MM.1S (cell line): ENCODE results near the gene USB1.

ENCODE experiments used
- DNase-seq: peaks from one replicate; pipeline ENCODE4 v3.0.0-alpha.2; 2015
- H2AFZ ChIP-seq: fragments of 300-600 bp; sonication (generic); 2 replicates; pipeline ENCODE4 v1.6.0; 2016; ENCODE audit warnings: antibody characterized with exemption, low read length
- H3F3A ChIP-seq: fragments of 300-600 bp; sonication (generic); 2 replicates; pipeline ENCODE4 v1.6.1; 2016; ENCODE audit warnings: mild to moderate bottlenecking, antibody characterized with exemption, low read length, moderate library complexity, mixed read lengths; ENCODE audit not compliant: insufficient read depth
- H3K27ac ChIP-seq: fragments of 300-600 bp; sonication (generic); 2 replicates; pipeline ENCODE4 v1.5.1; 2016; ENCODE audit warnings: mild to moderate bottlenecking, low read length
- H3K27me3 ChIP-seq: fragments of 300-600 bp; sonication (generic); replicated peaks from 2 replicates; pipeline ENCODE4 v1.6.0; 2016; ENCODE audit warnings: low read length; ENCODE audit not compliant: insufficient read depth
- H3K36me3 ChIP-seq: fragments of 300-600 bp; sonication (generic); replicated peaks from 2 replicates; pipeline ENCODE4 v1.6.1; 2016; ENCODE audit warnings: mild to moderate bottlenecking, low read length, mixed read lengths; ENCODE audit not compliant: insufficient read depth
- H3K4me1 ChIP-seq: fragments of 300-600 bp; sonication (generic); 2 replicates; pipeline ENCODE4 v1.6.1; 2016; ENCODE audit warnings: low read length, mixed read lengths
- H3K4me2 ChIP-seq: fragments of 300-600 bp; sonication (generic); 2 replicates; pipeline ENCODE4 v1.6.0; 2016; ENCODE audit warnings: low read depth, low read length
- H3K4me3 ChIP-seq: fragments of 300-600 bp; sonication (generic); 2 replicates; pipeline ENCODE4 v1.5.1; 2016; ENCODE audit warnings: low read length, mixed read lengths
- H3K79me2 ChIP-seq: fragments of 300-600 bp; sonication (generic); 2 replicates; pipeline ENCODE4 v1.6.1; 2016; ENCODE audit warnings: mixed run types, low read length, mixed read lengths
- H3K9ac ChIP-seq: fragments of 300-600 bp; sonication (generic); 2 replicates; pipeline ENCODE4 v1.6.1; 2016; ENCODE audit warnings: low read length, mixed read lengths
- H3K9me2 ChIP-seq: fragments of 300-600 bp; sonication (generic); replicated peaks from 2 replicates; pipeline ENCODE4 v1.6.1; 2016; ENCODE audit warnings: mild to moderate bottlenecking, low read length, mixed read lengths; ENCODE audit not compliant: insufficient read depth
- H3K9me3 ChIP-seq: fragments of 300-600 bp; sonication (generic); replicated peaks from 2 replicates; pipeline ENCODE4 v1.6.1; 2016; ENCODE audit warnings: mild to moderate bottlenecking, low read length, mixed read lengths; ENCODE audit not compliant: insufficient read depth
- H4K20me1 ChIP-seq: fragments of 300-600 bp; sonication (generic); 2 replicates; pipeline ENCODE4 v1.6.1; 2016; ENCODE audit warnings: mild to moderate bottlenecking, low read length, moderate library complexity, mixed read lengths; ENCODE audit not compliant: insufficient read depth
- CTCF ChIP-seq: fragments of 300-600 bp; sonication (generic); IDR thresholded peaks from 2 replicates; pipeline ENCODE4 v1.5.1; 2016; ENCODE audit warnings: antibody characterized with exemption, low read length, mixed read lengths
- EZH2 ChIP-seq: fragments of 300-600 bp; sonication (generic); optimal IDR thresholded peaks from 2 replicates; pipeline ENCODE3; 2017; ENCODE audit warnings: low read depth, mild to moderate bottlenecking, antibody characterized with exemption, low read length, mixed read lengths
- EZH2phosphoT487 ChIP-seq: fragments of 300-600 bp; sonication (generic); IDR thresholded peaks from 2 replicates; pipeline ENCODE4 v1.6.1; 2018; ENCODE audit warnings: antibody characterized with exemption, low read length

USB1 gene

GRCh38 chr16:57992084-57992483 lies 9.1 kb upstream of the USB1 start:
- H3K4me3 ChIP-seq: no peak overlapping the region
- H4K20me1 ChIP-seq: no peaks in the 10 kb centered on the region; the same call in 1 of the 2 replicates
- 0 out of 2 replicates have a peak, but pooled peaks cover 3% of the 10 kb centered on the region for H3K4me1 ChIP-seq
- no peaks in the 10 kb centered on the region for H3K79me2 ChIP-seq
- H3K27ac ChIP-seq: no peak overlapping the region
- no peak overlapping the region for H2AFZ ChIP-seq
- no peaks in the 10 kb centered on the region for H3K9me3 ChIP-seq
- DNase-seq: no peak
- H3K27me3 ChIP-seq: no peaks in the 10 kb centered on the region
- no peaks in the 10 kb centered on the region for H3K9me2 ChIP-seq
- H3K9ac ChIP-seq: no peak overlapping the region
- H3K4me2 ChIP-seq: no peak overlapping the region
- TF ChIP-seq EZH2phosphoT487: no peak
- TF ChIP-seq CTCF: no peak
- TF ChIP-seq EZH2: no peak
- H3K36me3 ChIP-seq: no peaks in the 10 kb centered on the region
- H3F3A ChIP-seq: no peaks in the 10 kb centered on the region

- TF ChIP-seq EZH2 (no peak), EZH2phosphoT487 (no peak), CTCF (no peak)
- Histone ChIP-seq H3K4me1 (0 out of 2 replicates have a peak, but pooled peaks cover 3% of the 10 kb centered on the region), H3K27me3 (no peaks in the 10 kb centered on the region), H3K27ac (no peak overlapping the region), H4K20me1 (no peaks in the 10 kb centered on the region; the same call in 1 of the 2 replicates), H3K36me3 (no peaks in the 10 kb centered on the region), H3K4me2 (no peak overlapping the region), H3F3A (no peaks in the 10 kb centered on the region), H3K9ac (no peak overlapping the region), H3K9me2 (no peaks in the 10 kb centered on the region), H3K4me3 (no peak overlapping the region), H2AFZ (no peak overlapping the region), H3K9me3 (no peaks in the 10 kb centered on the region), H3K79me2 (no peaks in the 10 kb centered on the region)
- no peak for DNase-seq
Observed at GRCh38 chr16:57993438-57993837, 7.8 kb upstream of the USB1 start.

- DNase-seq: no peak
Observed at GRCh38 chr16:57993897-57994296, 7.3 kb upstream of the USB1 start.

More at GRCh38 chr16:57993897-57994296, 7.3 kb upstream of the USB1 start:
- no peak overlapping the region for H3K4me2 ChIP-seq
- H3K79me2 ChIP-seq: peaks cover 3% of the 10 kb centered on the region; the same call in 1 of the 2 replicates
- no peak overlapping the region for H3K9ac ChIP-seq
- no peaks in the 10 kb centered on the region for H3K9me2 ChIP-seq
- no peak overlapping the region for H3K4me3 ChIP-seq
- H3K27me3 ChIP-seq: no peaks in the 10 kb centered on the region
- no peaks in the 10 kb centered on the region for H3K36me3 ChIP-seq
- no peak for TF ChIP-seq EZH2phosphoT487
- no peak for TF ChIP-seq CTCF
- H3F3A ChIP-seq: no peaks in the 10 kb centered on the region
- no peaks in the 10 kb centered on the region; the same call in 1 of the 2 replicates for H4K20me1 ChIP-seq
- H3K9me3 ChIP-seq: no peaks in the 10 kb centered on the region
- H2AFZ ChIP-seq: no peak overlapping the region
- peaks cover 6% of the 10 kb centered on the region for H3K4me1 ChIP-seq
- H3K27ac ChIP-seq: no peak overlapping the region
